NB4 (cell line): ENCODE measurements around the gene ZNF574.

Experiments used
- DNase-seq: peaks from one replicate; pipeline ENCODE4 v3.0.0; 2010; ENCODE audit warnings: low read depth
- H3K4me3 ChIP-seq: one replicate; pipeline ENCODE4 v1.5.1; 2011; ENCODE audit warnings: mild to moderate bottlenecking, low read depth, low read length, moderate library complexity
- MYC ChIP-seq: IDR thresholded peaks from 2 replicates; pipeline ENCODE4 v1.6.1; 2011; ENCODE audit warnings: low read depth, low read length
- POLR2A ChIP-seq: IDR thresholded peaks from 2 replicates; pipeline ENCODE4 v1.6.1; 2011; ENCODE audit warnings: mild to moderate bottlenecking; ENCODE audit not compliant: insufficient read length; ENCODE audit errors: extremely low read depth
- TF ChIP-seq, protein P1 (sequence below): IDR thresholded peaks from 2 replicates; pipeline ENCODE4 v1.6.1; 2011; ENCODE audit warnings: low read depth, low read length
- TF ChIP-seq, protein P2 (sequence below): IDR thresholded peaks from one replicate; pipeline ENCODE4 v1.5.1; 2012; ENCODE audit warnings: low read depth, low read length

Gene ZNF574

DNA sequence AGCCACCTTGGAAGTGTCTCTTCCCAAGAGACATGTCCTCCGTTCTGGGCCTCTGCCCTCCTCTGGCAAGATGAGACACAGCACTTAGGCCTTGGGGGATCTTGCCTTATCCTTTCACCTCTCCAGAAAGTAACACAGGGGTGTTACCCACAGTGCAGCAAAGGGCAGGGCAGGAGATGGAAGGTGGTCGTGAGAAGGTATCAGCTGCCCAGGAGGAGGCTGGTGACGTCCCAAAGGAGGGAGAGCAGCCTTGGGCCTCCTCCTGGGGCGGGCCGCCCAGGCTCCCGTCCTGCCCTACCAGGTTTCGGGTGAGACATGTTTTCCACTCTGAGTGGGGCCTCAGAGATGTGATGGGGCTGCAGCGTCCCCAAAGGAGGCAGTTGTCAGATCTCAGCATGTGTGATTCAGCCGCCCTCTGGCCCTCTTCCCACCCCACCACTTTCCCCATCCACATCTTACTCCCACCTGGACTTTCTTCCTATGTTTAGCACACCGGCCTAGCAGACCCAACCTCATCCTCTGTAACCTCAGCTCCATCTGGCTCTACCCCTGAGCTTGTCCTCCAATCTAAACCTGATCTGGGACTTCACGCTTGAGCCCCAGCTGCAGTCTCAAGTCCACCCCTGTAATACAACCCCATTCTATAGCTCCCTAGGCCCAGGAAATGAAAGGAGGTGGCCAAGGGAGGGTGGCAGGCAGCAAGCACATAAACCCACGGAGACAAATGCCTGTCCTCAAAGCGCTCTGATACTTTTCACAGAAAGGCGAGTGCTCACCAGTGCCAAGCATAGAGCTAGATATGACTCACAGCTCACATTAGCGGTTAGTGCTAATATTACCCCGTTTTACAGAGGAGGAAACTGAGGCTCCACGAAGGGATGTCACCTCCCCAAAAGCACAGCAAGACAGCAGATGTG is 47.0 kb downstream of the ZNF574 start:
- no peak for DNase-seq

DNA sequence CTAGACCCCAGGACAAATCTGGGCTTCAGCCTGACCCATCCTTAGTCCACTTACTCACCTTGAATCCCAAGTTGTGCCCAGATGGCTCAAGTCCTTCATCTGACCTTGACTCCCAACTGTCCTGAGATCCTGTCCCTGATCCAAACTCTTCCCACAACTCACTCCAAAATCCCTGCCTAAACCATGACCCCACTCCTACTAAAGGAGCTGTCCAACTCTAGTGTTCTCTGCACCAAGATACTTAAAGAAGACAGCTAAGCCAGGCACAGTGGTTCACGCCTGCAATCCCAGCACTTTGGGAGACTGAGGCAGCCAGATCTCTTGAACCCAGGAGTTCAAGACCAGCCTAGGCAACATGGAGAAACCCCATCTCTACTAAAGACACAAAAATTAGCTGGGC is 47.8 kb downstream of the ZNF574 start:
- H3K4me3 ChIP-seq = no peak overlapping the region
- TF ChIP-seq, protein P1, sequence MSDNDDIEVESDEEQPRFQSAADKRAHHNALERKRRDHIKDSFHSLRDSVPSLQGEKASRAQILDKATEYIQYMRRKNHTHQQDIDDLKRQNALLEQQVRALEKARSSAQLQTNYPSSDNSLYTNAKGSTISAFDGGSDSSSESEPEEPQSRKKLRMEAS = no peak
- no peak for TF ChIP-seq POLR2A
- no peak for TF ChIP-seq MYC
- TF ChIP-seq, protein P2, sequence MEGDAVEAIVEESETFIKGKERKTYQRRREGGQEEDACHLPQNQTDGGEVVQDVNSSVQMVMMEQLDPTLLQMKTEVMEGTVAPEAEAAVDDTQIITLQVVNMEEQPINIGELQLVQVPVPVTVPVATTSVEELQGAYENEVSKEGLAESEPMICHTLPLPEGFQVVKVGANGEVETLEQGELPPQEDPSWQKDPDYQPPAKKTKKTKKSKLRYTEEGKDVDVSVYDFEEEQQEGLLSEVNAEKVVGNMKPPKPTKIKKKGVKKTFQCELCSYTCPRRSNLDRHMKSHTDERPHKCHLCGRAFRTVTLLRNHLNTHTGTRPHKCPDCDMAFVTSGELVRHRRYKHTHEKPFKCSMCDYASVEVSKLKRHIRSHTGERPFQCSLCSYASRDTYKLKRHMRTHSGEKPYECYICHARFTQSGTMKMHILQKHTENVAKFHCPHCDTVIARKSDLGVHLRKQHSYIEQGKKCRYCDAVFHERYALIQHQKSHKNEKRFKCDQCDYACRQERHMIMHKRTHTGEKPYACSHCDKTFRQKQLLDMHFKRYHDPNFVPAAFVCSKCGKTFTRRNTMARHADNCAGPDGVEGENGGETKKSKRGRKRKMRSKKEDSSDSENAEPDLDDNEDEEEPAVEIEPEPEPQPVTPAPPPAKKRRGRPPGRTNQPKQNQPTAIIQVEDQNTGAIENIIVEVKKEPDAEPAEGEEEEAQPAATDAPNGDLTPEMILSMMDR = no peak
- DNase-seq = no peak

More for the DNA sequence above, 47.0 kb downstream of the ZNF574 start:
- H3K4me3 ChIP-seq = no peak overlapping the region
- no peak for TF ChIP-seq MYC
- TF ChIP-seq POLR2A = no peak
- TF ChIP-seq, protein P1 = no peak
- TF ChIP-seq, protein P2 = no peak

DNA sequence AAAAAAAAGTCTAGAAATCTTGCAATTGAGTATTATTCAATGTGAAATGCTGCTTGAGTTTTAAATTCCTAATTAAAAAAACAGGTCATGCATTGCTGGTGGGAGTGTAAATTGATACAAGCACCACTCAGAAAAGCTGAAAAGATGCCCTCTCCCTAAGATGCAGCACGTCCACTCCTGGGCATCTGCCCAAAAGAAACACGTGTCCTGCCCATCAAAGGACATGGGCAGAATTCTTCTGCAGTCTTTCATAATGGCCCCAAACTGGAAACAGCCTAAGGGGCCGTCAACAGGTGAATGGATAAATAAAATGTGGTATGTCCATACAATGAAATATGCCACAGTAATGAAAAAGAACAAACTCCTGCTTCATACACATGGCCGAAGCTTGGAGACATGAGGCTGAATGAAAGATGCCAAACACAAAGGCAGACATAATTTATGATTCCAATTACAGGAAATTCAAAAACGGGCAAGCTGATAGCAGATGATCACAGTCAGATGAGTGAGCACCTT is 48.5 kb downstream of the ZNF574 start:
- no peak overlapping the region for H3K4me3 ChIP-seq
- DNase-seq = no peak
- TF ChIP-seq, protein P1 = no peak
- TF ChIP-seq, protein P2 = no peak
- TF ChIP-seq MYC = no peak
- TF ChIP-seq POLR2A = no peak

DNA sequence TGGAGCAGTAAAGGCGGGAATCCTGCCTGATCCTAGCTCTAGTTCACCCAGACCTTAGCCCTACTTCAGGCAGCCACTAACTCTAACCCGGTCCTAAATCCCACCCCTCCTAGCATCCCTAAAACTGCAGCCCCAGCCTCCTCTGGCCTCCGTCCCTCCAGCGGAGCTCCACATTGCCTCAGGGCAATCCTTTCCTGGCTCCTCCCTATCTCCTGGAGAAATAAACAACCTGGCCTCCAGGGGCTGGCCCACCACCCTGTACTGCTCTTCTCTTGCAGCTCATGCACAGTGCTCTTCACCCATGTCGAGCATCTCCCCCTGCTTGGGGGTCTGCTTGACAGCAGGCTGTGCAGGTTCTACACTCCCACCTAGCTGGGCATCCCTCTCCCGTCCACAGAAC is 49.6 kb downstream of the ZNF574 start:
- DNase-seq = no peak

DNA sequence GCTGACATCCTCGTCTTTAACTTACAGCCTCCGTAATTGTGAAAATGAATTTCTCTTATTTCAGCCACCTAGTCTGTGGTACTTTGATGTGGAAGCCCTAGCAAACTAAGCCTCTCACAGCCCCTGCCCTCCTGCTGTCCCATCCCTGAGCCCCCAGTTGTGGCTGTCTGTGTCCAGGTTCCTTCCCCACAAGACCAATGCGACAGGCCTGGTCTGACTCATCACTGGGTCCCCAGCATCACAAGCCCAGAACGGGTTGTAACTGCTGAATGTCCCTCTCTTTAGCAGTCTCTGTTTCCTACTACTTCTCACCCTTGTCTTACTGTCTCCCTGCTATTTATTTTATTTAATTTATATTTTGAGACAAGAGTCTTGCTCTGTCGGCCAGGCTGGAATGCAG is 50.6 kb downstream of the ZNF574 start:
- H3K4me3 ChIP-seq = no peak overlapping the region
- no peak for DNase-seq
- TF ChIP-seq, protein P2 = no peak
- no peak for TF ChIP-seq MYC
- TF ChIP-seq POLR2A = no peak
- TF ChIP-seq, protein P1 = no peak

More for the DNA sequence above, 49.6 kb downstream of the ZNF574 start:
- H3K4me3 ChIP-seq = no peak overlapping the region
- TF ChIP-seq, protein P1 = no peak
- TF ChIP-seq MYC (no peak), POLR2A (no peak)
- TF ChIP-seq, protein P2 = no peak
